Upper lobe of right lung (tissue), 1 donor: ENCODE results near the gene ZNF532. TPM values are rescaled to one million over a fixed set of nuclear protein-coding genes. Genes with fewer than 3 reads are reported as not detected.
A peak's percentile ranks its signal among the peaks of the same experiment; 100 is the strongest.

Experiments
- ATAC-seq: fragments of 200-7000 bp; cut with Tn5 transposase; one replicate; pipeline ENCODE4 v1.9.1; 2020; ENCODE audit warnings: mild to moderate bottlenecking, moderate library complexity
- DNase-seq: peaks from one replicate; pipeline ENCODE4 v3.0.0-alpha.2; 2020
- H3K27ac ChIP-seq: fragments of 200-600 bp; one replicate; pipeline ENCODE4 v1.8.0; 2022
- H3K27me3 ChIP-seq: fragments of 200-600 bp; one replicate; pipeline ENCODE4 v1.8.0; 2022; ENCODE audit warnings: mild to moderate bottlenecking
- H3K36me3 ChIP-seq: fragments of 200-600 bp; one replicate; pipeline ENCODE4 v1.8.0; 2022
- H3K4me1 ChIP-seq: fragments of 200-600 bp; one replicate; pipeline ENCODE4 v1.8.0; 2022
- H3K4me3 ChIP-seq: fragments of 200-600 bp; one replicate; pipeline ENCODE4 v1.8.0; 2022; ENCODE audit warnings: mild to moderate bottlenecking
- H3K9me3 ChIP-seq: fragments of 200-600 bp; one replicate; pipeline ENCODE4 v1.8.0; 2022
- CTCF ChIP-seq: fragments of 200-600 bp; IDR thresholded peaks from one replicate; pipeline ENCODE4 v1.8.0; 2022; ENCODE audit warnings: antibody characterized with exemption
- intact Hi-C: fragments of 100-400 bp; cut with DNase I; formaldehyde crosslinking; loops from one replicate; pipeline ENCODE4 v1.11.0; 2022
- total RNA-seq: library from RNA; stranded (reverse); fragmentation: NEBNext Ultra II Directional; extraction: Animal tissue kit (Norgen Biotek cat#: 25700); gene quantifications from one replicate; pipeline ENCODE4 v1.2.1, GENCODE V29; 2021
- donor health status: DM: no; HTN: yes; CAD: no; lungs with severe emphysema.

Gene ZNF532
- total RNA-seq, 1 donor from 2014 or later: 56.6 TPM

DNA sequence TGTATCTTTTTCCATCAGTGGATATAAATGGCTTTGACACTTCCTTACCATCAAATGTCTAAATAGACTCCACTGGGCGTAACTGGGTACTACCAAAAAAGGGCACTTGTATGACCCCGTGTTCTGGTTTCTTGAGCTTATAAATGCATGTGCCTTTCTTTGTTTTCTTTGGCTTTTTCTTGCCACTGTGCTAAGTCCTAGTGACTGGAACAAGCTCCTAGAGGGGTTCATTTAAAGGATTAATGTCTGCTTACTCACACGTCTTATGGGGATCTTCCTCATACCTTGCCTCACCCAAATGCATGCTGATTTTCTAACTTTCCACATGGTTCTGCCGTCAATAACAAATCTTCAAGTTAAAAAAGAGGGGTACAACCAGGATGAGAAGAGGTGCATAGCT is 19.8 kb upstream of the ZNF532 start:
- no peak for ATAC-seq
- no peaks in the 10 kb centered on the region for H3K36me3 ChIP-seq
- TF ChIP-seq CTCF: no peak
- no peaks in the 10 kb centered on the region for H3K9me3 ChIP-seq
- no peak overlapping the region for H3K27ac ChIP-seq
- peaks cover 5% of the 10 kb centered on the region for H3K27me3 ChIP-seq
- no peak for DNase-seq
- intact Hi-C loops: no loop called here
- H3K4me3 ChIP-seq: no peak overlapping the region
- H3K4me1 ChIP-seq: no peaks in the 10 kb centered on the region

GRCh38 chr18:58845928-58846724 is 18.6 kb upstream of the ZNF532 start:
- intact Hi-C loops: no loop called here
- no peak for ATAC-seq
- peaks cover 5% of the 10 kb centered on the region for H3K27me3 ChIP-seq

DNA sequence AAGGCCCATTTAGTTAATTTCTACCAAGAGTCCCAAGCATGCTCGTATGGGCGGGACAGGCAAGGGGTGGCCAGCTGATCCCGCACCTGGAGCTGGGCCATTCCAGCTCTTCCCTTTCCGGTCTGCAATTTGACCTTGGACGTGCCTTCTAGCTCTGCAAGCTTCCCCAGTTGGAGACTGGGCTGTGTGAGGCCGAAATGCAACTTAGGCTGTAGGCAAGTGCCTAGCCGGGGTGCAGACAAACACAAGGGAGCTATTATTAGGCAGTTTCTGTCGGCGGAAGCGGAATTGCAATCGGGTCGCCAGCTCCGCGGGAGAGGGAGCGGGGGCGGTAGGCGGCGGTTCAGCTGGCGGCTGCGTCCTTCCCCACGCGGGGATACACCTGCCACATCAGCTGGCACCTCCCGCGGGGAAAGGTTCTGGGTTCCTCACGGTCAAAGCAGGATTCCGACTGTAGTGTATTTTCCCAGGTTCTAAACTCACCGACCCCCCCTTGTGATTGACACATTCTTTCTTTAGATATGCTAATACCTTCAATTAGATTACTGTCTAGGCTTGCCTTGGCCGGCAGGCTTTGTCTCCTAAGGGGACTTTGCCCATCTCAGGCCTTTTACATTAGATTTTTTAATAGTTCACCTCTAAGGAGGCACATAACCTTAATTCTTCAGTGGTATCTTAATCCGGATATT is 17.1 kb upstream of the ZNF532 start:
- no peak for DNase-seq

More at GRCh38 chr18:58845928-58846724, 18.6 kb upstream of the ZNF532 start:
- Histone ChIP-seq H3K36me3 (no peaks in the 10 kb centered on the region), H3K9me3 (no peaks in the 10 kb centered on the region), H3K4me1 (no peaks in the 10 kb centered on the region), H3K4me3 (no peak overlapping the region), H3K27ac (no peak overlapping the region)
- DNase-seq: no peak
- TF ChIP-seq CTCF: no peak

DNA sequence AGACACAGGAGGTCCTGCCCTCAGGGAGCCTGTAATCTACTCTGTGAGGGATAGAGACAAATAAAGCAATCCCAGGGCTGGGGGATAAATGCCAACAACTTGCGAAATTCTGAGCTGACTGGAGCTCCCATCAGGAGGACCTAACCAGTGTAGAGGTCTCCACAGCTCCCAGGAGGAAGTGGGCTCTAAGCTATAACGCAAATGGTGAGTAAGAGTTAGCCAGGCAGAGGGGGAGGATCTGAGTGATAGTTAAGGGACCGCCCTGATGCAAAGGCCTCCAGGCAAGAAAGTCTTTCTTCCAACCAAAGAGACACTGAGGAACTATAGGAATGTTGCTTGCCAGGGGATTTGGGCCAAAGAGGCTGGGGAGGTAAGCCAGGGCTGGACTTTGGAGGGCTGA is 16.0 kb upstream of the ZNF532 start:
- ATAC-seq (no peak), DNase-seq (no peak)
- H3K27me3 ChIP-seq: peaks cover 5% of the 10 kb centered on the region
- H3K27ac ChIP-seq: no peak overlapping the region
- intact Hi-C loops: no loop called here
- no peaks in the 10 kb centered on the region for H3K9me3 ChIP-seq
- no peak for TF ChIP-seq CTCF
- H3K4me3 ChIP-seq: no peak overlapping the region
- H3K4me1 ChIP-seq: no peaks in the 10 kb centered on the region
- H3K36me3 ChIP-seq: no peaks in the 10 kb centered on the region

More for the DNA sequence above, 17.1 kb upstream of the ZNF532 start:
- ATAC-seq: peak; percentile 67
- Histone ChIP-seq H3K4me3 (peak overlapping the region; percentile 31), H3K9me3 (no peaks in the 10 kb centered on the region), H3K4me1 (no peaks in the 10 kb centered on the region), H3K27ac (peak overlapping the region; percentile 11), H3K27me3 (peaks cover 5% of the 10 kb centered on the region), H3K36me3 (no peaks in the 10 kb centered on the region)
- TF ChIP-seq CTCF: no peak
- intact Hi-C loops: no loop called here

GRCh38 chr18:58850786-58851469 is 13.7 kb upstream of the ZNF532 start:
- no peak for ATAC-seq
- intact Hi-C loops: no loop called here
- Histone ChIP-seq H3K4me3 (no peak overlapping the region), H3K36me3 (no peaks in the 10 kb centered on the region), H3K27ac (no peak overlapping the region), H3K4me1 (no peaks in the 10 kb centered on the region), H3K9me3 (no peaks in the 10 kb centered on the region), H3K27me3 (peaks cover 5% of the 10 kb centered on the region)
- no peak for TF ChIP-seq CTCF
- no peak for DNase-seq
